HepG2 (cell line): ENCODE results near the gene HINFP. TPM values are rescaled to one million over a fixed set of nuclear protein-coding genes. Genes with fewer than 3 reads are reported as not detected.

Source experiments
- ATAC-seq: fragments of 200-7000 bp; cut with Tn5 transposase; 3 replicates; pipeline ENCODE4 v1.9.1; 2020; ENCODE audit warnings: mild to moderate bottlenecking, moderate library complexity
- BruUV-seq: library from RNA; stranded (reverse); fragments of 400-500 nt; replicated peaks from 2 replicates; lab custom pipeline; 2021; lab: Mats Ljungman, UMichigan
- CTCF ChIA-PET: fragments of 300-600 bp; formaldehyde crosslinking; extraction: SDS; loops from one replicate; lab custom pipeline; 2021; ENCODE audit warnings: low total read pairs, inconsistent platforms, low intra/inter-chr PET ratio; lab: Yijun Ruan, JAX
- POLR2A ChIA-PET: fragments of 350-600 bp; sonication (Branson Sonifier 250); formaldehyde crosslinking; loops from one replicate; lab custom pipeline; 2020; ENCODE audit warnings: antibody characterized with exemption, inconsistent platforms; lab: Yijun Ruan, JAX
- DNase-seq: peaks from one replicate; pipeline ENCODE4 v3.0.0-alpha.2; 2015; ENCODE audit warnings: low spot score
- FAIRE-seq: peaks from 3 replicates; lab custom pipeline; 2011; peaks lifted over from hg19 to GRCh38; lab: Jason Lieb, UNC
- H2AFZ ChIP-seq: one replicate; pipeline ENCODE4 v1.6.1; 2011; ENCODE audit warnings: low read length, inconsistent platforms
- H3K27ac ChIP-seq: fragments of 300-600 bp; 3 replicates; pipeline ENCODE4 v1.8.0; 2011; ENCODE audit warnings: mixed run types, mild to moderate bottlenecking, mixed read lengths, low read length, inconsistent platforms; ENCODE audit not compliant: insufficient read depth; ENCODE audit errors: extremely low read length
- H3K27me3 ChIP-seq, 2 experiments: fragments of 200-600 bp in 1 of 2; 2 replicates in 1 of 2; 3 replicates in 1 of 2; pipeline versions ENCODE4 v1.6.0 to v1.8.0; 2011; ENCODE audit warnings: low read length in 2 of 2, mild to moderate bottlenecking in 2 of 2, moderate library complexity in 2 of 2, inconsistent platforms in 1 of 2; ENCODE audit not compliant: insufficient read depth in 2 of 2, control insufficient read depth in 1 of 2
- H3K36me3 ChIP-seq, 2 experiments: fragments of 200-600 bp in 1 of 2; replicated peaks in 1 of 2; 2 replicates in 1 of 2; 3 replicates in 1 of 2; pipeline versions ENCODE4 v1.5.1 to v1.8.0; 2011; ENCODE audit warnings: low read length in 2 of 2, inconsistent platforms in 1 of 2; ENCODE audit not compliant: insufficient read depth in 2 of 2, control insufficient read depth in 1 of 2
- H3K4me1 ChIP-seq: 2 replicates; pipeline ENCODE4 v1.5.1; 2012; ENCODE audit warnings: low read length, inconsistent platforms; ENCODE audit not compliant: insufficient read depth
- H3K4me2 ChIP-seq: 2 replicates; pipeline ENCODE4 v1.6.0; 2011; ENCODE audit warnings: low read depth, low read length, inconsistent platforms
- H3K4me3 ChIP-seq, 3 experiments: fragments of 200-600 bp in 1 of 3; sonication (generic), shearing (Covaris generic) in 1 of 3; replicated peaks in 1 of 3; 2 replicates each; pipeline ENCODE4 v1.5.1; 2011 to 2016; ENCODE audit warnings: low read length in 3 of 3, inconsistent platforms in 2 of 3, low read depth in 2 of 3, mild to moderate bottlenecking in 2 of 3, control low read depth in 1 of 3, mixed read lengths in 1 of 3; ENCODE audit not compliant: insufficient read depth in 1 of 3
- H3K79me2 ChIP-seq: one replicate; pipeline ENCODE4 v1.6.1; 2011; ENCODE audit warnings: low read length, inconsistent platforms; ENCODE audit not compliant: insufficient read depth
- H3K9ac ChIP-seq: 2 replicates; pipeline ENCODE4 v1.6.0; 2011; ENCODE audit warnings: mild to moderate bottlenecking, low read depth, low read length, inconsistent platforms; ENCODE audit not compliant: insufficient read depth
- H3K9me3 ChIP-seq: 2 replicates; pipeline ENCODE4 v1.5.1; 2012; ENCODE audit warnings: mild to moderate bottlenecking, low read length
- H4K20me1 ChIP-seq: 2 replicates; pipeline ENCODE4 v1.6.0; 2011; ENCODE audit warnings: inconsistent platforms, mild to moderate bottlenecking, low read length, moderate library complexity; ENCODE audit not compliant: insufficient read depth
- ELF4 ChIP-seq: sonication (generic); formaldehyde crosslinking; IDR thresholded peaks from 2 replicates; pipeline ENCODE4 v1.5.0; 2020; ENCODE audit warnings: missing genetic modification reagents, mild to moderate bottlenecking, moderate library complexity, borderline replicate concordance
- ESRRA ChIP-seq: sonication (generic); formaldehyde crosslinking; IDR thresholded peaks from 2 replicates; pipeline ENCODE4 v1.5.1; 2020; ENCODE audit warnings: mild to moderate bottlenecking, low read depth, missing genetic modification reagents
- FOXA1 ChIP-seq, 2 experiments: fragments of 450-650 bp in 1 of 2; sonication (generic) in 1 of 2; formaldehyde crosslinking in 1 of 2; IDR thresholded peaks; 2 replicates each; pipeline versions ENCODE4 v1.4.0 to v1.6.1; 2016 to 2020; ENCODE audit warnings: missing genetic modification reagents in 1 of 2
- HDAC1 ChIP-seq: sonication (generic); formaldehyde crosslinking; IDR thresholded peaks from 2 replicates; pipeline ENCODE4 v1.5.1; 2020; ENCODE audit warnings: mild to moderate bottlenecking, missing genetic modification reagents
- MYNN ChIP-seq: sonication (generic); formaldehyde crosslinking; IDR thresholded peaks from 2 replicates; pipeline ENCODE4 v1.4.0; 2020; ENCODE audit warnings: mild to moderate bottlenecking, low read depth, missing genetic modification reagents
- NCOR1 ChIP-seq: fragments of 200-600 bp; sonication (generic); IDR thresholded peaks from 2 replicates; pipeline ENCODE4 v1.7.0; 2017; ENCODE audit warnings: antibody characterized with exemption, low read length, borderline replicate concordance
- REST ChIP-seq, 2 experiments: IDR thresholded peaks; 2 replicates each; pipeline ENCODE4 v1.6.1; 2011 to 2012; ENCODE audit warnings: low read length in 2 of 2, borderline replicate concordance in 1 of 2, low read depth in 1 of 2, mild to moderate bottlenecking in 1 of 2, moderate library complexity in 1 of 2
- TBX2 ChIP-seq: sonication (generic); formaldehyde crosslinking; IDR thresholded peaks from 2 replicates; pipeline ENCODE4 v1.5.0; 2020; ENCODE audit warnings: missing genetic modification reagents, mild to moderate bottlenecking, borderline replicate concordance
- TFDP1 ChIP-seq: IDR thresholded peaks from 2 replicates; pipeline ENCODE4 v1.6.1; 2016; ENCODE audit warnings: missing compliant biosample characterization, missing genetic modification reagents, borderline replicate concordance
- THAP8 ChIP-seq: sonication (generic); formaldehyde crosslinking; IDR thresholded peaks from 2 replicates; pipeline ENCODE4 v1.5.1; 2020; ENCODE audit warnings: missing genetic modification reagents, mild to moderate bottlenecking, borderline replicate concordance
- ZBTB2 ChIP-seq: sonication (generic); formaldehyde crosslinking; IDR thresholded peaks from 2 replicates; pipeline ENCODE4 v1.8.0; 2022; ENCODE audit warnings: low read depth, missing genetic modification reagents
- ZNF180 ChIP-seq: sonication (generic); formaldehyde crosslinking; IDR thresholded peaks from 2 replicates; pipeline ENCODE4 v1.4.0; 2020; ENCODE audit warnings: low read depth, missing genetic modification reagents, borderline replicate concordance
- ZNF275 ChIP-seq: sonication (generic); formaldehyde crosslinking; IDR thresholded peaks from 2 replicates; pipeline ENCODE4 v1.8.0; 2022; ENCODE audit warnings: missing genetic modification reagents, mild to moderate bottlenecking, inconsistent platforms, borderline replicate concordance
- ZNF598 ChIP-seq: sonication (generic); formaldehyde crosslinking; IDR thresholded peaks from 2 replicates; pipeline ENCODE4 v1.5.1; 2020; ENCODE audit warnings: mild to moderate bottlenecking, missing genetic modification reagents, borderline replicate concordance
- ZSCAN25 ChIP-seq: sonication (generic); formaldehyde crosslinking; IDR thresholded peaks from 2 replicates; pipeline ENCODE4 v1.8.0; 2022; ENCODE audit warnings: mild to moderate bottlenecking, missing genetic modification reagents
- WGBS: methylation state at CpG from one replicate; pipeline ENCODE4 v1.1.6; 2017; ENCODE audit warnings: low lambda C conversion rate; 5-methylcytosine and 5-hydroxymethylcytosine counted together
- in situ Hi-C: cut with HindIII; loops from 2 replicates; pipeline ENCODE4 v1.10.0; 2017; ENCODE audit warnings: low pct_unique_long_range_greater_than_20kb; ENCODE audit not compliant: extremely low pct_ligation_motif_present
- intact Hi-C: fragments of 100-400 bp; cut with micrococcal nuclease; formaldehyde crosslinking; loops from one replicate; pipeline ENCODE4 v1.10.0; 2022; ENCODE audit not compliant: unreplicated experiment
- polyA plus RNA-seq, 8 experiments: library from polyadenylated mRNA; depleted of rRNA in 3 of 8; stranded (reverse) in 7 of 8; unstranded in 1 of 8; fragments of >200 nt; fragmentation: Illumina TruSeq in 4 of 8; extraction: Trizol in 4 of 8; gene quantifications; 2 replicates each; pipeline versions ENCODE4 v1.2.1 to v1.2.3, GENCODE V29; 2011 to 2016; ENCODE audit warnings: low read depth in 4 of 8, missing spikeins in 1 of 8, mixed read lengths in 1 of 8; ENCODE audit not compliant: insufficient read depth in 1 of 8
- total RNA-seq, 5 experiments: library from RNA; depleted of rRNA; stranded (reverse); fragments of >200 nt; fragmentation: Illumina TruSeq; extraction: Trizol; gene quantifications; 2 replicates each; pipeline ENCODE4 v1.2.3, GENCODE V29; 2016; ENCODE audit warnings: low read depth in 1 of 5

The HINFP gene
- total and polyA plus RNA-seq, 2 of the 13 experiments (the other 11 are each of a cell fraction or from before 2014, with no cell fraction given), result 15.1 to 21.4 TPM

- H3K9me3 ChIP-seq, result no peaks in the 10 kb centered on the region
- H4K20me1 ChIP-seq, result no peaks in the 10 kb centered on the region
- ATAC-seq (peak; percentile 14; the same call in 1 of the 3 replicates), DNase-seq (peak; percentile 33), FAIRE-seq (no peak)
- BruUV-seq, result no TSS peak
- H3K4me3 ChIP-seq, result no peak overlapping the region
- ChIA-PET CTCF (interaction anchor here (1.8 kb wide), 1 partner anchor 61 kb away, joined by 3 read pairs; a partner anchor contains a TSS), POLR2A (interaction anchor here (1.6 to 2.0 kb wide), 2 partner anchors 36 to 62 kb away, joined by 5 to 6 read pairs; partner anchors contain the start of gene HINFP)
- H3K27me3 ChIP-seq, result peaks cover 20 to 70% of the 10 kb centered on the region in 2 experiments
- H3K79me2 ChIP-seq, result no peaks in the 10 kb centered on the region
- H3K4me1 ChIP-seq, result 0 out of 2 replicates have a peak, but pooled peaks cover 4% of the 10 kb centered on the region
- H2AFZ ChIP-seq, result no peak overlapping the region
- H3K4me2 ChIP-seq, result no peak overlapping the region
- no peak overlapping the region for H3K9ac ChIP-seq
- intact Hi-C loops, result loop anchor here (2.0 kb wide), 1 partner anchor 54 kb away; no protein-coding TSS in a partner anchor
- no peaks in the 10 kb centered on the region for H3K36me3 ChIP-seq
- H3K27ac ChIP-seq, result no peak overlapping the region
- 50% methylated on average over 1 of the region's 3 CpGs for WGBS
- in situ Hi-C loops, result no loop called here
- TF ChIP-seq NCOR1 (no peak), ZNF180 (no peak), THAP8 (no peak), ESRRA (CRISPR knock-in tag) (no peak), FOXA1 (IDR thresholded peaks at IDR 0.05) (no peak), FOXA1 (CRISPR knock-in tag; IDR thresholded peaks at IDR 0.05) (0 out of 2 replicates have a peak, but pooled peaks have one; percentile 42), TFDP1 (no peak), ZSCAN25 (CRISPR knock-in tag) (0 out of 2 replicates have a peak, but pooled peaks have one; percentile 47), MYNN (CRISPR knock-in tag) (no peak), REST (IDR thresholded peaks at IDR 0.05; ENCODE audit: borderline replicate concordance in 1 of 2, low read depth in 1 of 2, low read length in 2 of 2) (peak in 1 of 2 experiments; percentile 38; a peak in 1 of 4 replicates), ZNF598 (CRISPR knock-in tag) (no peak), ZBTB2 (CRISPR knock-in tag) (no peak), ELF4 (no peak), TBX2 (CRISPR knock-in tag) (no peak), ZNF275 (CRISPR knock-in tag) (no peak), HDAC1 (no peak)
Measured at GRCh38 chr11:119157063-119157462, 35.7 kb downstream of the HINFP start.
